RCC 7860 (cell line): ENCODE data around the gene KIF16B.

Experiments used
- DNase-seq: peaks from one replicate; pipeline ENCODE4 v3.0.0-alpha.2; 2015; ENCODE audit warnings: low spot score
- FAIRE-seq: peaks from 2 replicates; lab custom pipeline; 2012; peaks lifted over from hg19 to GRCh38; lab: Jason Lieb, UNC

KIF16B gene

GRCh38 chr20:16368645-16369292 lies 204.5 kb downstream of the KIF16B start:
- no peak for DNase-seq
- no peak for FAIRE-seq

- no peak for FAIRE-seq
- no peak for DNase-seq
Measured at GRCh38 chr20:16367948-16368560, 205.2 kb downstream of the KIF16B start.

GRCh38 chr20:16366529-16366928 lies 206.7 kb downstream of the KIF16B start:
- DNase-seq, result no peak
- FAIRE-seq, result no peak

GRCh38 chr20:16364320-16364687 lies 208.9 kb downstream of the KIF16B start:
- DNase-seq (no peak), FAIRE-seq (no peak)

- no peak for FAIRE-seq
- no peak for DNase-seq
Measured at GRCh38 chr20:16363506-16364319, 209.5 kb downstream of the KIF16B start.

GRCh38 chr20:16362642-16363041 lies 210.6 kb downstream of the KIF16B start:
- no peak for FAIRE-seq
- no peak for DNase-seq

GRCh38 chr20:16360668-16361067 lies 212.6 kb downstream of the KIF16B start:
- FAIRE-seq, result no peak
- no peak for DNase-seq

- DNase-seq (no peak), FAIRE-seq (no peak)
Measured at GRCh38 chr20:16353417-16353781, 219.8 kb downstream of the KIF16B start.

- DNase-seq, result no peak
- FAIRE-seq, result no peak
Measured at GRCh38 chr20:16352751-16353416, 220.4 kb downstream of the KIF16B start.

- no peak for FAIRE-seq
Measured at GRCh38 chr20:16352321-16352720, 220.9 kb downstream of the KIF16B start.

GRCh38 chr20:16351415-16351814 lies 221.8 kb downstream of the KIF16B start:
- no peak for DNase-seq
- no peak for FAIRE-seq

More at GRCh38 chr20:16352321-16352720, 220.9 kb downstream of the KIF16B start:
- DNase-seq, result no peak

GRCh38 chr20:16350465-16350864 lies 222.8 kb downstream of the KIF16B start:
- FAIRE-seq, result peak; percentile 84
- peak; percentile 93 for DNase-seq

- peak; percentile 84 for DNase-seq
- peak; percentile 53 for FAIRE-seq
Measured at GRCh38 chr20:16349523-16350260, 223.6 kb downstream of the KIF16B start.

- DNase-seq, result no peak
- no peak for FAIRE-seq
Measured at GRCh38 chr20:16346956-16347355, 226.3 kb downstream of the KIF16B start.

GRCh38 chr20:16337707-16338106 lies 235.5 kb downstream of the KIF16B start:
- FAIRE-seq (no peak), DNase-seq (no peak)

- FAIRE-seq (no peak), DNase-seq (no peak)
Measured at GRCh38 chr20:16327606-16328005, 245.6 kb downstream of the KIF16B start.

GRCh38 chr20:16321291-16321690 lies 252.0 kb downstream of the KIF16B start:
- FAIRE-seq, result no peak
- no peak for DNase-seq

- FAIRE-seq, result no peak
- DNase-seq, result no peak
Measured at GRCh38 chr20:16317445-16318362, 255.5 kb downstream of the KIF16B start.

GRCh38 chr20:16316513-16316912 lies 256.7 kb downstream of the KIF16B start:
- DNase-seq, result no peak
- FAIRE-seq, result no peak

- no peak for DNase-seq
- FAIRE-seq, result no peak
Measured at GRCh38 chr20:16314748-16315159, 258.5 kb downstream of the KIF16B start.
